GM12878 (cell line): ENCODE data around the gene ABHD2. TPM values are rescaled to one million over a fixed set of nuclear protein-coding genes. Genes with fewer than 3 reads are reported as not detected.
A peak's percentile ranks its signal among the peaks of the same experiment; 100 is the strongest.

Source experiments
- ATF7 ChIP-seq: fragments of 450-650 bp; IDR thresholded peaks from 2 replicates; pipeline ENCODE4 v1.6.1; 2016; ENCODE audit warnings: low read depth, mild to moderate bottlenecking
- BHLHE40 ChIP-seq, 2 experiments: fragments of 450-650 bp in 1 of 2; IDR thresholded peaks; 2 replicates each; pipeline ENCODE4 v1.6.1; 2011 to 2017; ENCODE audit warnings: low read depth in 2 of 2, borderline replicate concordance in 1 of 2, improper control_type of control experiment in 1 of 2, low read length in 1 of 2, mild to moderate bottlenecking in 1 of 2
- BRCA1 ChIP-seq: IDR thresholded peaks from 2 replicates; pipeline ENCODE4 v1.6.1; 2011; ENCODE audit warnings: low read depth, low read length, improper control_type of control experiment
- CBX5 ChIP-seq: sonication (generic); IDR thresholded peaks from 2 replicates; pipeline ENCODE4 v1.6.1; 2016; ENCODE audit warnings: low read depth, moderate library complexity, mild to moderate bottlenecking, inconsistent platforms
- EGR1 ChIP-seq, 2 experiments: IDR thresholded peaks; 1 replicate in 1 of 2; 2 replicates in 1 of 2; pipeline ENCODE4 v1.6.1; 2011 to 2012; ENCODE audit warnings: low read depth in 2 of 2, low read length in 2 of 2, borderline replicate concordance in 1 of 2, mild to moderate bottlenecking in 1 of 2, moderate library complexity in 1 of 2
- IKZF2 ChIP-seq, 2 experiments: fragments of 450-650 bp; IDR thresholded peaks; 2 replicates each; pipeline ENCODE4 v1.6.1; 2017; ENCODE audit warnings: mild to moderate bottlenecking in 2 of 2, moderate library complexity in 2 of 2
- JUNB ChIP-seq: IDR thresholded peaks from 2 replicates; pipeline ENCODE4 v1.6.1; 2016; ENCODE audit warnings: antibody characterized with exemption, mild to moderate bottlenecking
- KDM1A ChIP-seq: fragments of 200-600 bp; sonication (generic); IDR thresholded peaks from 2 replicates; pipeline ENCODE4 v1.6.1; 2016; ENCODE audit warnings: borderline replicate concordance
- NFIC ChIP-seq: IDR thresholded peaks from 2 replicates; pipeline ENCODE4 v1.6.1; 2012; ENCODE audit warnings: low read depth, mild to moderate bottlenecking, inconsistent platforms, low read length, moderate library complexity
- PAX5 ChIP-seq: IDR thresholded peaks from 2 replicates; pipeline ENCODE4 v1.6.1; 2011; ENCODE audit warnings: low read depth, low read length, borderline replicate concordance
- POLR2A ChIP-seq: IDR thresholded peaks from 2 replicates; pipeline ENCODE4 v1.6.1; 2011; ENCODE audit warnings: low read depth, mild to moderate bottlenecking, low read length
- POLR2AphosphoS5 ChIP-seq: IDR thresholded peaks from 2 replicates; pipeline ENCODE4 v1.6.1; 2011; ENCODE audit warnings: mild to moderate bottlenecking, low read length, inconsistent platforms
- POU2F2 ChIP-seq: IDR thresholded peaks from 3 replicates; pipeline ENCODE4 v1.6.1; 2011; ENCODE audit warnings: low read depth, mild to moderate bottlenecking, low read length, borderline replicate concordance
- RBBP5 ChIP-seq: fragments of 200-600 bp; sonication (generic); conservative IDR thresholded peaks from 2 replicates; pipeline ENCODE4 v1.6.1; 2016
- SIX5 ChIP-seq: IDR thresholded peaks from 2 replicates; pipeline ENCODE4 v1.6.1; 2011; ENCODE audit warnings: mild to moderate bottlenecking, low read depth, low read length, moderate library complexity; ENCODE audit not compliant: severe bottlenecking
- SUPT20H ChIP-seq: IDR thresholded peaks from 2 replicates; pipeline ENCODE4 v1.6.1; 2011; ENCODE audit warnings: low read depth, mild to moderate bottlenecking, low read length, moderate library complexity, borderline replicate concordance; ENCODE audit not compliant: control insufficient read depth
- TCF3 ChIP-seq: IDR thresholded peaks from 2 replicates; pipeline ENCODE4 v1.6.1; 2012; ENCODE audit warnings: low read depth, mild to moderate bottlenecking, low read length, borderline replicate concordance; ENCODE audit not compliant: insufficient read depth
- ZNF622 ChIP-seq: fragments of 450-650 bp; IDR thresholded peaks from 2 replicates; pipeline ENCODE4 v1.6.1; 2017; ENCODE audit warnings: mild to moderate bottlenecking, inconsistent platforms
- polyA plus RNA-seq, 11 experiments: library from polyadenylated mRNA; depleted of rRNA in 4 of 11; unstranded in 6 of 11; stranded (reverse) in 5 of 11; fragments of >200 nt; fragmentation: Nextera tagmentation in 4 of 11; fragmentation: Illumina TruSeq in 1 of 11; extraction: Ambion mirVana in 4 of 11; extraction: Trizol in 1 of 11; gene quantifications; 1 replicate in 1 of 11; 2 replicates in 10 of 11; pipeline versions ENCODE4 v1.2.1 to v1.2.3, GENCODE V29; 2011 to 2016; ENCODE audit warnings: inconsistent platforms in 2 of 11, missing spikeins in 2 of 11, low read depth in 1 of 11
- total RNA-seq, 4 experiments: library from RNA; depleted of rRNA in 3 of 4; stranded (reverse); fragments of >200 nt in 3 of 4; fragmentation: Illumina TruSeq in 1 of 4; extraction: Trizol in 1 of 4; gene quantifications; 2 replicates each; pipeline versions ENCODE4 v1.2.1 to v1.2.3, GENCODE V29; 2013 to 2021
- TF ChIP-seq, protein P1 (sequence below): fragments of 450-650 bp; formaldehyde crosslinking; IDR thresholded peaks from 2 replicates; pipeline ENCODE4 v1.4.0; 2020; ENCODE audit warnings: mild to moderate bottlenecking, moderate library complexity
- TF ChIP-seq, protein P2 (sequence below): fragments of 450-650 bp; formaldehyde crosslinking; IDR thresholded peaks from 2 replicates; pipeline ENCODE4 v1.5.0; 2022; ENCODE audit warnings: mild to moderate bottlenecking, missing genetic modification characterization
- TF ChIP-seq, protein P3 (sequence below): IDR thresholded peaks from 2 replicates; pipeline ENCODE4 v1.6.1; 2011; ENCODE audit warnings: borderline replicate concordance, low read depth, mild to moderate bottlenecking, moderate library complexity, mixed read lengths, low read length; ENCODE audit not compliant: insufficient read depth; ENCODE audit errors: extremely low read length
- TF ChIP-seq, protein P4 (sequence below): IDR thresholded peaks from 2 replicates; pipeline ENCODE4 v1.6.1; 2012; ENCODE audit warnings: low read depth, low read length, improper control_type of control experiment

ABHD2 gene
- total and polyA plus RNA-seq, 10 of the 15 experiments (the other 5 are each of a cell fraction or from before 2014, with no cell fraction given) = 1.2 to 33.6 (median 20.4) TPM

DNA sequence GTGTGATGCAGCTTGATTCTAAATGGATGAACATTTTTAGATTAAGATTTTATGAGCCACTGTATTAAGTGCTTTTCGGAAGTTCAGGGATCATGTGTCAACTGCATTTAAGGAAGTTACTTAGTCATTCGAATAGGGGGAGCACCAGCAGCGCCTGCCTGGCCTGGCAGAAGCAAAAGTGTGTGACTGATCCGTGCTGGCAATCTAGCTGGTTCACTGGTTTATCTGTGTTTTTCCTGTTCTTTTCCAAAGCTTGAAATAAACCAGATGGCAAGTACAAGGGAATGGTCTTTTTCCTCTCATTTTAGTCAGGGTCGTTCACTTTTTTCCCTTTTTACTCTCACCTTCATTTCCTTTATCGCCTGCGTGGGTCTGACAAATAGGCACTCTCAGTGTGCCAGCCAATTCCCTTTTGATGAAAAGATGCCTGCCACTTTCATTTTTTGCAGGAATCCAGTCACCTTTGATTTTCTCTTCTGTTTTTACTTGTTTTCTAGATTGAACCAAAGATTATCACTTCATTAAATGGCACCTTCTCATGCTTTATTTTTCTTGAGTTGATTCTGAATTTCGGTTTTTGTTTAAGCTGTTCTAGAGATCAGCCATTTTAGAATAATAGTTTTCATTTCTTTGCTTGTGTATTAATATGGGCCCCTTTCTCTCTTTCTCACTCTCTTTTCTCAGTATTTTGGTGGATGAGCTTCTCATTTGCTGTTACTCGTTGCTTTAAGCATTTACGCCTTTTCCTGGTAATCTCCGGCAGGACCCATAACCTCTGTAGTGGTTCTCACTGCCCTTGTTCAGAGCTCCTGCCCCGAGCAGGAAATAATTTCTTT lies 2.8 kb downstream of the ABHD2 start (continued):
- TF ChIP-seq POLR2AphosphoS5 (peak; percentile 58; the same call in 1 of the 2 replicates), JUNB (peak; percentile 40), NFIC (no peak), PAX5 (no peak), ZNF622 (no peak), KDM1A (no peak), POLR2A (peak; percentile 55), IKZF2 (IDR thresholded peaks at IDR 0.05) (peak; percentile 46 to 57; a peak in 3 of 4 replicates), RBBP5 (no peak), TCF3 (no peak), BHLHE40 (IDR thresholded peaks at IDR 0.05; ENCODE audit: borderline replicate concordance in 1 of 2, low read depth in 2 of 2, low read length in 1 of 2) (peak; percentile 22 to 36; a peak in 1 of 4 replicates), CBX5 (no peak), EGR1 (IDR thresholded peaks at IDR 0.05; ENCODE audit: borderline replicate concordance in 1 of 2, low read depth in 2 of 2, low read length in 2 of 2) (no peak), ATF7 (0 out of 2 replicates have a peak, but pooled peaks have one; percentile 51), SIX5 (no peak), BRCA1 (no peak), SUPT20H (no peak), POU2F2 (no peak)
- TF ChIP-seq, protein P1, sequence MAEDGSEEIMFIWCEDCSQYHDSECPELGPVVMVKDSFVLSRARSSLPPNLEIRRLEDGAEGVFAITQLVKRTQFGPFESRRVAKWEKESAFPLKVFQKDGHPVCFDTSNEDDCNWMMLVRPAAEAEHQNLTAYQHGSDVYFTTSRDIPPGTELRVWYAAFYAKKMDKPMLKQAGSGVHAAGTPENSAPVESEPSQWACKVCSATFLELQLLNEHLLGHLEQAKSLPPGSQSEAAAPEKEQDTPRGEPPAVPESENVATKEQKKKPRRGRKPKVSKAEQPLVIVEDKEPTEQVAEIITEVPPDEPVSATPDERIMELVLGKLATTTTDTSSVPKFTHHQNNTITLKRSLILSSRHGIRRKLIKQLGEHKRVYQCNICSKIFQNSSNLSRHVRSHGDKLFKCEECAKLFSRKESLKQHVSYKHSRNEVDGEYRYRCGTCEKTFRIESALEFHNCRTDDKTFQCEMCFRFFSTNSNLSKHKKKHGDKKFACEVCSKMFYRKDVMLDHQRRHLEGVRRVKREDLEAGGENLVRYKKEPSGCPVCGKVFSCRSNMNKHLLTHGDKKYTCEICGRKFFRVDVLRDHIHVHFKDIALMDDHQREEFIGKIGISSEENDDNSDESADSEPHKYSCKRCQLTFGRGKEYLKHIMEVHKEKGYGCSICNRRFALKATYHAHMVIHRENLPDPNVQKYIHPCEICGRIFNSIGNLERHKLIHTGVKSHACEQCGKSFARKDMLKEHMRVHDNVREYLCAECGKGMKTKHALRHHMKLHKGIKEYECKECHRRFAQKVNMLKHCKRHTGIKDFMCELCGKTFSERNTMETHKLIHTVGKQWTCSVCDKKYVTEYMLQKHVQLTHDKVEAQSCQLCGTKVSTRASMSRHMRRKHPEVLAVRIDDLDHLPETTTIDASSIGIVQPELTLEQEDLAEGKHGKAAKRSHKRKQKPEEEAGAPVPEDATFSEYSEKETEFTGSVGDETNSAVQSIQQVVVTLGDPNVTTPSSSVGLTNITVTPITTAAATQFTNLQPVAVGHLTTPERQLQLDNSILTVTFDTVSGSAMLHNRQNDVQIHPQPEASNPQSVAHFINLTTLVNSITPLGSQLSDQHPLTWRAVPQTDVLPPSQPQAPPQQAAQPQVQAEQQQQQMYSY = no peak
- TF ChIP-seq, protein P2, sequence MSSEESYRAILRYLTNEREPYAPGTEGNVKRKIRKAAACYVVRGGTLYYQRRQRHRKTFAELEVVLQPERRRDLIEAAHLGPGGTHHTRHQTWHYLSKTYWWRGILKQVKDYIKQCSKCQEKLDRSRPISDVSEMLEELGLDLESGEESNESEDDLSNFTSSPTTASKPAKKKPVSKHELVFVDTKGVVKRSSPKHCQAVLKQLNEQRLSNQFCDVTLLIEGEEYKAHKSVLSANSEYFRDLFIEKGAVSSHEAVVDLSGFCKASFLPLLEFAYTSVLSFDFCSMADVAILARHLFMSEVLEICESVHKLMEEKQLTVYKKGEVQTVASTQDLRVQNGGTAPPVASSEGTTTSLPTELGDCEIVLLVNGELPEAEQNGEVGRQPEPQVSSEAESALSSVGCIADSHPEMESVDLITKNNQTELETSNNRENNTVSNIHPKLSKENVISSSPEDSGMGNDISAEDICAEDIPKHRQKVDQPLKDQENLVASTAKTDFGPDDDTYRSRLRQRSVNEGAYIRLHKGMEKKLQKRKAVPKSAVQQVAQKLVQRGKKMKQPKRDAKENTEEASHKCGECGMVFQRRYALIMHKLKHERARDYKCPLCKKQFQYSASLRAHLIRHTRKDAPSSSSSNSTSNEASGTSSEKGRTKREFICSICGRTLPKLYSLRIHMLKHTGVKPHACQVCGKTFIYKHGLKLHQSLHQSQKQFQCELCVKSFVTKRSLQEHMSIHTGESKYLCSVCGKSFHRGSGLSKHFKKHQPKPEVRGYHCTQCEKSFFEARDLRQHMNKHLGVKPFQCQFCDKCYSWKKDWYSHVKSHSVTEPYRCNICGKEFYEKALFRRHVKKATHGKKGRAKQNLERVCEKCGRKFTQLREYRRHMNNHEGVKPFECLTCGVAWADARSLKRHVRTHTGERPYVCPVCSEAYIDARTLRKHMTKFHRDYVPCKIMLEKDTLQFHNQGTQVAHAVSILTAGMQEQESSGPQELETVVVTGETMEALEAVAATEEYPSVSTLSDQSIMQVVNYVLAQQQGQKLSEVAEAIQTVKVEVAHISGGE (CRISPR knock-in tag) = no peak
- TF ChIP-seq, protein P3, sequence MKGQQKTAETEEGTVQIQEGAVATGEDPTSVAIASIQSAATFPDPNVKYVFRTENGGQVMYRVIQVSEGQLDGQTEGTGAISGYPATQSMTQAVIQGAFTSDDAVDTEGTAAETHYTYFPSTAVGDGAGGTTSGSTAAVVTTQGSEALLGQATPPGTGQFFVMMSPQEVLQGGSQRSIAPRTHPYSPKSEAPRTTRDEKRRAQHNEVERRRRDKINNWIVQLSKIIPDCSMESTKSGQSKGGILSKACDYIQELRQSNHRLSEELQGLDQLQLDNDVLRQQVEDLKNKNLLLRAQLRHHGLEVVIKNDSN = no peak
- TF ChIP-seq, protein P4, sequence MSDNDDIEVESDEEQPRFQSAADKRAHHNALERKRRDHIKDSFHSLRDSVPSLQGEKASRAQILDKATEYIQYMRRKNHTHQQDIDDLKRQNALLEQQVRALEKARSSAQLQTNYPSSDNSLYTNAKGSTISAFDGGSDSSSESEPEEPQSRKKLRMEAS = peak; percentile 54; the same call in 1 of the 2 replicates
